HEK293T (cell line): ENCODE measurements around the gene PLA2G4C.

Experiments used
- BHLHE40 ChIP-seq: fragments of 450-650 bp; IDR thresholded peaks from 2 replicates; pipeline ENCODE4 v1.6.1; 2016; ENCODE audit warnings: mild to moderate bottlenecking, moderate library complexity, borderline replicate concordance
- HDGF ChIP-seq: fragments of 450-650 bp; IDR thresholded peaks from 2 replicates; pipeline ENCODE4 v1.6.1; 2017; ENCODE audit warnings: antibody characterized with exemption, borderline replicate concordance
- SP1 ChIP-seq: fragments of 450-650 bp; IDR thresholded peaks from 2 replicates; pipeline ENCODE4 v1.6.1; 2017

DNA sequence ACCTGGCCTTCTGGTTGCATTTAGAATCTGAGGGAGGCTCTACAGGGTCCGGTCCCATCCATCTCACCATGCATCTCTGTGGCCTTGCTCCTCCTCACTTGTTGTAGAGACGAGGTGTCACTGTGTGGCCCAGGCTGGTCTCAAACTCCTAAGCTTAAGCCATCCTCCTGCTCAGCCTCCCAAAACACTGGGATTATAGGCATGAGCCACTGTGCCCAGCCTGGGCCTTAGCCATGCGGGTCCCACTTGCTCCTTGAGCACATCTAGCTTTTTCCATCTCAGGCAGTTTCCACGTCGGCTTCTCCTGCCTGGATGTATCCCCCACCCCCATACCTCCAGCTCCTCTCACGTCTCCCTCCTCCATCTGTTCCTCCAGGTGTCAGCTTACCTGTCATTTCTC is 106.4 kb downstream of the PLA2G4C start:
- TF ChIP-seq SP1 = no peak
- TF ChIP-seq BHLHE40 = no peak
- no peak for TF ChIP-seq HDGF
